Smooth muscle cell (in vitro differentiated cells): ENCODE results near the gene RHOT2. TPM values are rescaled to one million over a fixed set of nuclear protein-coding genes. Genes with fewer than 3 reads are reported as not detected.

Experiments used
- DNase-seq: peaks from one replicate; lab custom pipeline; 2025; ENCODE audit not compliant: unreplicated experiment; lab: John Stamatoyannopoulos, UW
- H2AFZ ChIP-seq: fragments of 200-600 bp; sonication (generic); 2 replicates; pipeline ENCODE4 v1.6.0; 2016; ENCODE audit warnings: antibody characterized with exemption, low read depth, mild to moderate bottlenecking
- H3F3A ChIP-seq: fragments of 200-600 bp; sonication (generic); 2 replicates; pipeline ENCODE4 v1.6.0; 2017; ENCODE audit warnings: antibody characterized with exemption, low read depth
- H3K27ac ChIP-seq: fragments of 200-600 bp; sonication (generic); 2 replicates; pipeline ENCODE4 v1.5.1; 2016; ENCODE audit warnings: low read depth, mild to moderate bottlenecking
- H3K27me3 ChIP-seq: fragments of 200-600 bp; sonication (generic); 2 replicates; pipeline ENCODE4 v1.6.1; 2016; ENCODE audit warnings: low read depth, mild to moderate bottlenecking
- H3K36me3 ChIP-seq: fragments of 200-600 bp; sonication (generic); 2 replicates; pipeline ENCODE4 v1.5.1; 2016; ENCODE audit warnings: low read depth
- H3K4me1 ChIP-seq: fragments of 200-600 bp; sonication (generic); 2 replicates; pipeline ENCODE4 v1.5.1; 2016; ENCODE audit warnings: low read depth
- H3K4me2 ChIP-seq: fragments of 200-600 bp; sonication (generic); 2 replicates; pipeline ENCODE4 v1.6.0; 2016; ENCODE audit warnings: mild to moderate bottlenecking
- H3K4me3 ChIP-seq: fragments of 200-600 bp; sonication (generic); 2 replicates; pipeline ENCODE4 v1.5.1; 2016; ENCODE audit warnings: mild to moderate bottlenecking
- H3K79me2 ChIP-seq: fragments of 200-600 bp; sonication (generic); 2 replicates; pipeline ENCODE4 v1.6.0; 2016; ENCODE audit warnings: low read depth, mild to moderate bottlenecking
- H3K9ac ChIP-seq: fragments of 200-600 bp; sonication (generic); 2 replicates; pipeline ENCODE4 v1.6.0; 2016; ENCODE audit warnings: low read depth
- H3K9me3 ChIP-seq: fragments of 200-600 bp; sonication (generic); replicated peaks from 2 replicates; pipeline ENCODE4 v1.5.1; 2016; ENCODE audit warnings: low read depth
- H4K20me1 ChIP-seq: fragments of 200-600 bp; sonication (generic); 2 replicates; pipeline ENCODE4 v1.6.0; 2016; ENCODE audit warnings: low read depth
- WGBS: methylation state at CpG from one replicate; pipeline ENCODE4 v1.1.7; 2016; ENCODE audit warnings: low lambda C conversion rate; 5-methylcytosine and 5-hydroxymethylcytosine counted together
- polyA plus RNA-seq: library from polyadenylated mRNA; unstranded; fragments of >200 nt; fragmentation: Nextera tagmentation; extraction: Ambion mirVana; gene quantifications from 2 replicates; pipeline ENCODE4 v1.2.1, GENCODE V29; 2016
- total RNA-seq: library from RNA; depleted of rRNA; stranded (reverse); fragments of >200 nt; gene quantifications from 2 replicates; pipeline ENCODE4 v1.2.3, GENCODE V29; 2014
- TF ChIP-seq, protein P1 (sequence below): fragments of 200-600 bp; sonication (generic); IDR thresholded peaks from 2 replicates; pipeline ENCODE4 v1.5.1; 2017; ENCODE audit warnings: borderline replicate concordance, mild to moderate bottlenecking, antibody characterized with exemption; ENCODE audit not compliant: insufficient read depth, poor library complexity, severe bottlenecking

RHOT2 gene
- total and polyA plus RNA-seq, 2 experiments from 2014 or later = 41.4 to 148 TPM

DNA sequence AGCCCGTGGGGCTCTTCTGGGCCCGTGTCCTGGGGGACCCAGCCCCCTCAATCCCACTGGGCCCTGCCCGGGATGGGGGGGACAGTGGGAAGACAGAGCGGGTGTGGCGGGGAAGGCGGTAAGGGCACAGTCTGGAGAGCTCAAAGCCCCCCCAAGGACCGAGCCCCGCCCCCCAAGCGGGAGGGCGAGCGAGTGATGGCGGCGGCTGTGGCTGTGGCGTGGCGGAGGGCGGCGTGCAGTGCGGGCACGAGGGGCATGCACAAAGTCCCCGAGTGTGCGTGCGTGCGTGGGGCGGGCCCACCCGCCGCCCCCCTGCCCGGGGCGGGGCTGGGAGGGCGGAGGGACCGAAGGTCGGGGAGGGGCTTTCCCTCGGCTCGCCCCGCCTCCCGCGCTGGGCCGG is 25.8 kb downstream of the RHOT2 start:
- Histone ChIP-seq H3K27me3 (peaks cover 65% of the 10 kb centered on the region), H2AFZ (no peak overlapping the region), H3K4me1 (peaks cover 12% of the 10 kb centered on the region), H3K9me3 (no peaks in the 10 kb centered on the region), H3K4me3 (no peak overlapping the region), H3K9ac (no peak overlapping the region), H4K20me1 (no peaks in the 10 kb centered on the region), H3K27ac (no peak overlapping the region), H3K4me2 (no peak overlapping the region), H3F3A (no peaks in the 10 kb centered on the region), H3K79me2 (peaks cover 10% of the 10 kb centered on the region), H3K36me3 (no peaks in the 10 kb centered on the region)
- DNase-seq = no peak
- WGBS = 11% methylated on average over 11 of the region's 37 CpGs
- TF ChIP-seq, protein P1, sequence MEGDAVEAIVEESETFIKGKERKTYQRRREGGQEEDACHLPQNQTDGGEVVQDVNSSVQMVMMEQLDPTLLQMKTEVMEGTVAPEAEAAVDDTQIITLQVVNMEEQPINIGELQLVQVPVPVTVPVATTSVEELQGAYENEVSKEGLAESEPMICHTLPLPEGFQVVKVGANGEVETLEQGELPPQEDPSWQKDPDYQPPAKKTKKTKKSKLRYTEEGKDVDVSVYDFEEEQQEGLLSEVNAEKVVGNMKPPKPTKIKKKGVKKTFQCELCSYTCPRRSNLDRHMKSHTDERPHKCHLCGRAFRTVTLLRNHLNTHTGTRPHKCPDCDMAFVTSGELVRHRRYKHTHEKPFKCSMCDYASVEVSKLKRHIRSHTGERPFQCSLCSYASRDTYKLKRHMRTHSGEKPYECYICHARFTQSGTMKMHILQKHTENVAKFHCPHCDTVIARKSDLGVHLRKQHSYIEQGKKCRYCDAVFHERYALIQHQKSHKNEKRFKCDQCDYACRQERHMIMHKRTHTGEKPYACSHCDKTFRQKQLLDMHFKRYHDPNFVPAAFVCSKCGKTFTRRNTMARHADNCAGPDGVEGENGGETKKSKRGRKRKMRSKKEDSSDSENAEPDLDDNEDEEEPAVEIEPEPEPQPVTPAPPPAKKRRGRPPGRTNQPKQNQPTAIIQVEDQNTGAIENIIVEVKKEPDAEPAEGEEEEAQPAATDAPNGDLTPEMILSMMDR = no peak

DNA sequence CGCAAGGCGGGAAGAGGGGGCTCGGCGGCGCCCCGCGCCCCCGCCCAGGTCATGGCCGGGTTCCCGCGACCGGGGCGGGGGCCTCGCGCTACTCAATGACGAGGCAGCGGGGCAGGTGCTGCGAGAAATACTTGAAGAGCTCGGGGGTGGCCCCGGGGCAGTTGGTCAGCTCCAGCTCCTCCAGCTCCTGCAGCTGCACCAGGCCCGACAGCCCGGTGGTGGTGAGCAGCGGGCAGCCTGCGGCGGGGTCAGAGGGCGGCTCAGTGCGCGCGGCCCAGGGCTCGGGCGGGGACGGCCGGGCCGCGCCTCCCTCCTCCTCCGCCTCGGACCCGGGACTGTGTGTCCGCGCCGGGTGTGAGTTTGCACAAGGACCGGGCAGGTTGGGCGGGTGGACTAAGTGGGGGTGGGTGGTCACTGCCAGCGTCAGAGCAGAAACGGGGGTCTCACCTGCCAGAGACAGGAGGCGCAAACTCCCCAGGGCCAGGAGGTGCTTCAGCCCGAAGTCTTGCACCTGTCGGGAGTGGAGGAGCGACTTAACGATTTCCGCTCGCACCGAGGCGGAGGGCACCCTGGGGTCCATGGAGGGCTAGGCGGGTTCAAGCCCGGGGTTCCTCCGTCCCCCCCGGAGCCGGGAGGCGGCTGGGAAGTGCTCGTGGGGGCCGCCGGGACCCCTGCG is 26.4 kb downstream of the RHOT2 start:
- no peak for DNase-seq
- 4% methylated on average over 40 of the region's 64 CpGs for WGBS
- TF ChIP-seq, protein P1 = no peak
- no peak overlapping the region for H2AFZ ChIP-seq
- H3K36me3 ChIP-seq = no peaks in the 10 kb centered on the region
- H3K4me3 ChIP-seq = no peak overlapping the region
- H3K9ac ChIP-seq = no peak overlapping the region
- peaks cover 6% of the 10 kb centered on the region for H3K79me2 ChIP-seq
- H3K9me3 ChIP-seq = no peaks in the 10 kb centered on the region
- H3F3A ChIP-seq = no peaks in the 10 kb centered on the region
- H3K4me2 ChIP-seq = no peak overlapping the region
- peaks cover 12% of the 10 kb centered on the region for H3K4me1 ChIP-seq
- H3K27ac ChIP-seq = no peak overlapping the region
- peaks cover 71% of the 10 kb centered on the region for H3K27me3 ChIP-seq
- no peaks in the 10 kb centered on the region for H4K20me1 ChIP-seq

DNA sequence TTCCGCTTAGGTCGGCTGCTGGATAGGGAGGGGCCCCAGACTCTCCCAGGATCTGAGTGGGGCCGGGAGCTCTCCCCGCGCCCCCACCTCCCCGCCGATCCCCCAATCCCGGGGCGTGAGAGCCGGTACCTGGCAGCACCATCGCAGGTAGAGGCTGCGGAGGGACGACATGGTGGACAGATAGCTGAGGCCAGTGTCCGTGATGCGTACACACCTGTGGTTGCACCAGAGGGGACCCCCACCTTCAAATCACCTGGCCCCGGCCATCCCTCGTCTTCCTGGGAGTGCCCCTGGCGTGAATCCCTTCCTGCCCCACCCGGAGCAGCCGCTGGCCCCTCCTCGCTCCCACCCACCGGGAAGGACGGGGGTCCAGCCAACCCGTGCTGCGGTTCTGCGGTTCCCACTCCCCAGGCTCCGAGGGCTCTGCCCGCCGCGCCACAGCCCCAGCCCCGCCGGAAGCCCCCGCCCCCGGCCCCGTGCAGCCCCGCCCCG is 27.0 kb downstream of the RHOT2 start:
- Histone ChIP-seq H3K79me2 (peaks cover under 1% of the 10 kb centered on the region), H3K27me3 (peaks cover 77% of the 10 kb centered on the region), H4K20me1 (no peaks in the 10 kb centered on the region), H3K4me3 (no peak overlapping the region), H3K36me3 (no peaks in the 10 kb centered on the region), H3F3A (no peaks in the 10 kb centered on the region), H3K9ac (no peak overlapping the region), H3K9me3 (no peaks in the 10 kb centered on the region), H3K27ac (no peak overlapping the region), H2AFZ (no peak overlapping the region), H3K4me2 (no peak overlapping the region), H3K4me1 (peaks cover 6% of the 10 kb centered on the region)
- TF ChIP-seq, protein P1 = no peak
- no peak for DNase-seq
- 2% methylated on average over 25 of the region's 37 CpGs for WGBS
